T47D (cell line): Measurements from ENCODE around the gene SLC35G2.
A peak's percentile ranks its signal among the peaks of the same experiment; 100 is the strongest.
"Not testable (repeated sequence)": the region's sequence is repeated elsewhere in the genome, so short reads cannot be mapped to it uniquely, and the experiment has no call there.

Experiments
- DNase-seq, 2 experiments: peaks; one replicate each; pipeline versions ENCODE4 v3.0.0 to v3.0.0-alpha.2; 2011 to 2012; ENCODE audit warnings: low read depth in 1 of 2, low spot score in 1 of 2
- JUND ChIP-seq: IDR thresholded peaks from 2 replicates; pipeline ENCODE4 v1.6.1; 2012; ENCODE audit warnings: low read depth
- in situ Hi-C: cut with HindIII; loops from 2 replicates; pipeline ENCODE4 v1.10.0; 2016; ENCODE audit warnings: low sequenced_read_pairs, low pct_unique_long_range_greater_than_20kb

SLC35G2 gene

DNA sequence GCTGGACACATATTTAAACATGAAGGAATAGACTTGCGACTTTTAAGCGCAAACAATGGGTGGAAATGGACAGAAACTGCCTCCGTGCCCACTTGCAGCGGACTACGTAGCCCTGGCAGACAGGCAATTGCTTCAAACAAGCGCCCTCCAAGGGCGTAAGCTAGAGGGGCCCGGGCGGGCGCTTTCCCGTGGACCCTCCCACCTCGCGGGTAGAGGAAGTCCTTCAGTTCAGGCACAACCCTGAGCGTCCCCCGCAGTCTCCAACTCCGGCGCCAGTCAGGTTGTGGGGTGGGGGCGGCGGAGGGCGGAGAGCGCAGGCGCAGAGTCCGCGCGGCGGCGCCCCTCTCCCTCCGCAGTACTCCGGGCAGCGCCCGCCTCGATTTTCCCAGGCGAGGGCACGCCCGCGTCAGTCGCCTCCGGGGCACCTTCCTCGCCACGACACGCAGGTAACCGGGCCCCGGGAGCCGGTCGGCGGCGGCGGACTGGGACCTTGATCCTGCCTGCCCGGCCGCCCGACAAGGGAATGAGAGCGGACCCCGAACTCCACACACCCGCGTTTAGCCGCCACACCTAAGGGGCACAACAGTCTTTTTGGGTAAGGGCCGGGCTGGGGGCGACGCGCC is at the start of gene SLC35G2:
TSS of gene SLC35G2 (plus strand) at position 358 of the 623 bp plus-strand sequence. CDS start 35,335 bp downstream, outside the sequence.
- DNase-seq = no peak
- no peak for TF ChIP-seq JUND
- in situ Hi-C loops = no loop called here

GRCh38 chr3:136772709-136773108 is 46.2 kb upstream of the SLC35G2 start:
- in situ Hi-C loops = no loop called here
- no peak for TF ChIP-seq JUND
- DNase-seq = no peak

DNA sequence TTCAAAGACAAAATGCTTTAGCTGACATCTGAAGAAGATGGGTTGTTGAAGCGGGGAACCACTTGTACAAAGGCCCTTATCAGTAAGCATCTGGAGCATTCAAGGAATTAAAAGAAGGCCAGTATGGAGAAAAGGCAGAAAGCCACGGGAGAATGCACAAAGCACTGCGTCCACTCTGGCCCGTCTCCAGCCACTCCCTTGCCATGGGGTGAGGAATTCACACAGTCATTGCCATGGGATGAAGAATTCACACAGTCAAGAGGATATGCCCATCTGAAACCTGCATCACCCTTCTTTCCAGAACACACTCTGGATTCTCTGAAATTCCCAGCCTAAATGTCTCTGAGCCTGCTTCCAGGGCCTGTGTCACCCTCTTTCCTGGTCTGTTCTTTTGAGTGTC is 40.1 kb upstream of the SLC35G2 start:
- in situ Hi-C loops = no loop called here
- TF ChIP-seq JUND = no peak
- DNase-seq = no peak

DNA sequence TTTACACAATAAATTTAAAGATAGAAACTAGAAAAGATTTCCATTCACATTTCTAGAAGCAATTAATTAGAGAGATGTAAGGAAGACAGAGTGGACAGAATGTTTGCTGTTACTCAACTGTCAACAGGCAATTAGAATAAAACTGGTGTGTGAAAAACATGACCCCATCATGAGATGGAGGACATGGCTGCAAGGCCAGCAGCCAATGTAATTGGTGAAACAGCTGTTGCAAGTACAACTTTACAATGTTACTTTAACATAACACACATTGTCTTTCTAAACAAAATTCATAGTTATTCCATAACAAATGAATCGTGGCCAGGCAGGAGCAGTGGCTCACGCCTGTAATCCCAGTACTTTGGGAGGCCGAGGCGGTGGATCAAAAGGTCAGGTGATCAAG is 38.2 kb upstream of the SLC35G2 start:
- no peak for TF ChIP-seq JUND
- in situ Hi-C loops = no loop called here
- DNase-seq = no peak

DNA sequence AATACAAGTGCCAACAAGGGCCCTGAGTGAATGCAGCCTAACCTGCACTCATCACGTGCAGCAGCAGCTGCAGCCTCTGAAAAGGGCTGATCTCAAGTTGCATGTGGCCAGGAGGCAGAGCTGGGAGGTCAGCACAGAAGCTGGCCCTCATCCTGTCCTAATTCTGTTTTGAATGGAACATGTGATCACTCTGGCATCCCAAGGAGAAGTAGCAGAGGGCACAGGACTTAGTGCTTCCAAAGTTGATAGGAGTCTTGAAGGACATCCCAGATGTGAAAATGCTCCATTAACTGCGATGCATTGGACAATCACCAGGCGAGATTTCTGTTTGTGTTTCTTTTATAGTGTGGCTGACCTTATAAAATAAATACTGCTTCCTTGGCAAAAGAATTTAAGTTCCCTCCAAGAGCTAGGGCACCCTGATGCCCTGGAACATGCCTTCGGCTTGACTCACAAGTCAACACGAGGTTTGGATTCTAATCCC is 35.2 kb upstream of the SLC35G2 start:
- no peak for TF ChIP-seq JUND
- no peak for DNase-seq
- in situ Hi-C loops = no loop called here

DNA sequence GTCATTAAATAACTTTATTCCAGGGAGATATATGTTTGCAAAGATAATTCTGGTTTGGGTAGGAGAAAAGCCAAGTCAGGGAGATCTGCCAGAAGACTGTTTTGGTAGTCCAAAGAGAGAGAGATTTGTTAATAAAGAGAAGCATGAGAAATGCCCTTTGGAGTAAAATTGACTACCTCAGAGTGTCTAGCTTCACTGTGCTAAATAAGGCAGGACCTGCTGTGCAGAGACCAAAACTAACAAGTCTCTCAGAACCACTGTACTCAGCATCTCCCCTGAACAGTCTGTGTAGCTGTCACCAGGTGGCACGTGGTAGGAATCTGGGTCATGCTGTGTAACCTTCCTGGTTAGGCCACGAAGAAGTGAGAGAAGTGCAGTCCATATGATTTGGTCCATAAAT is 31.6 kb upstream of the SLC35G2 start:
- TF ChIP-seq JUND = no peak
- peak in 1 of 2 experiments; percentile 32 for DNase-seq
- in situ Hi-C loops = no loop called here

DNA sequence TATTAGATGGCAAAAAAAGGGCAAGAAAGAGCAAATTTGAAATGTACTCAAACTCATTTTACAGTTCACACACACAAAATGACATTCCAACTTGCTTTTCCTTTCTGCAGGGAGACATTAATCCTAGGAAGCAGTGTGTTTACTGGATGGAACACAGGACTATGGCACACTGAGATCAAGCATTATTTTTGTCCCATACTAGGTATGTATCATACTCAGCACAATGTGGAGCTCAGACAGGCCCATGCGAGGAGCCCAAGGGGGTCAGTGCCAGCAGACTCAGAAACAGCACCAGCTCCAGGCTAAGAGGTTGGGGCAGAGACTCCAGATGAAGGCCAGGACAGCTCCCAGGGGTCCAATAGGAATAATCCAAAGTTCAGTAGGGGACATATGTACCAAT is 30.8 kb upstream of the SLC35G2 start:
- in situ Hi-C loops = no loop called here
- no peak for DNase-seq
- no peak for TF ChIP-seq JUND

DNA sequence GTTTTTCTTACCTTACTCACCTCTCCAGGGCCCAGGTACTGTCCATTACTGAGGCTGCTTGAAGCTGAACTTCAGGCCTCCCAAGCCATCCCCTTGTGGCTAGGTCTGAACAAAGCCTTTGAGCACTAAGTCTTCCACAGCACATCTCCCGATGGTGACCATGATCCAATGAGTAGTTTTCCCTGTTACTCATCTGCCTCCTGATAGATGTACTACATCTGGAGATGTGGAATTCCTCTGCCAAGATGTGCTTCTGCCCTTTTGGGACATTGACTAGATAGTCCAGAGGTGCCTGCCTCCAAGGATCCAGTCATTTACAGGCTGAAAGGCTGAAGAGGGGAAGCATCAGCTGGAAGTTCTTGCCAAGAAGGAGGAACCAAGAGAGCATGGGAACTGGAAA is 28.9 kb upstream of the SLC35G2 start:
- in situ Hi-C loops = no loop called here
- TF ChIP-seq JUND = no peak
- no peak for DNase-seq

GRCh38 chr3:136790786-136791185 is 28.1 kb upstream of the SLC35G2 start:
- in situ Hi-C loops = no loop called here
- no peak for DNase-seq
- no peak for TF ChIP-seq JUND

GRCh38 chr3:136792556-136793330 is 26.2 kb upstream of the SLC35G2 start:
- in situ Hi-C loops = no loop called here
- DNase-seq = no peak
- no peak for TF ChIP-seq JUND

GRCh38 chr3:136801146-136801545 is 17.8 kb upstream of the SLC35G2 start:
- in situ Hi-C loops, DNase-seq: not testable (repeated sequence)

GRCh38 chr3:136802481-136802996 is 16.4 kb upstream of the SLC35G2 start:
- in situ Hi-C loops = no loop called here
- no peak for DNase-seq
- TF ChIP-seq JUND = no peak

DNA sequence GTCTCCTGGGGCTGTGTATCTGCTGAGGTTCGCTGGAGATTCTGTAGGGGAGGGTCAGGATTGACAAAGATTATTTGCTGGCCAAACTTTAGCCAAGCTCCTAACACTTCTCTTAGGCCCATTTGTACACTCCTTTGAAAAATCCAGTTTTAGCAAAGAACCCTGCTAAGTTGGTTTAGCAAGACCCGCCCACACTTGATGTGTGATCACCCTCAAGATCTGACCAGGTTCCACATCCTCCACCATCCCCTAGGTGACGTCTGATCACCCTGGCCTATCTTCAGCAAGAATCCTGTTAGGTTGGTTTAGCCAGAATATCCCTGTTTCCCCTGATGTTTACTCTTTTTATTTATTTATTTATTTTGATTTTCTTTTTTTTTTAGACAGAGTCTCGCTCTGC is 14.8 kb upstream of the SLC35G2 start:
- no peak for DNase-seq
- in situ Hi-C loops = no loop called here
- TF ChIP-seq JUND = no peak
